ENCODE measurements around the gene TEX261.
A peak's percentile ranks its signal among the peaks of the same experiment; 100 is the strongest.

DNA sequence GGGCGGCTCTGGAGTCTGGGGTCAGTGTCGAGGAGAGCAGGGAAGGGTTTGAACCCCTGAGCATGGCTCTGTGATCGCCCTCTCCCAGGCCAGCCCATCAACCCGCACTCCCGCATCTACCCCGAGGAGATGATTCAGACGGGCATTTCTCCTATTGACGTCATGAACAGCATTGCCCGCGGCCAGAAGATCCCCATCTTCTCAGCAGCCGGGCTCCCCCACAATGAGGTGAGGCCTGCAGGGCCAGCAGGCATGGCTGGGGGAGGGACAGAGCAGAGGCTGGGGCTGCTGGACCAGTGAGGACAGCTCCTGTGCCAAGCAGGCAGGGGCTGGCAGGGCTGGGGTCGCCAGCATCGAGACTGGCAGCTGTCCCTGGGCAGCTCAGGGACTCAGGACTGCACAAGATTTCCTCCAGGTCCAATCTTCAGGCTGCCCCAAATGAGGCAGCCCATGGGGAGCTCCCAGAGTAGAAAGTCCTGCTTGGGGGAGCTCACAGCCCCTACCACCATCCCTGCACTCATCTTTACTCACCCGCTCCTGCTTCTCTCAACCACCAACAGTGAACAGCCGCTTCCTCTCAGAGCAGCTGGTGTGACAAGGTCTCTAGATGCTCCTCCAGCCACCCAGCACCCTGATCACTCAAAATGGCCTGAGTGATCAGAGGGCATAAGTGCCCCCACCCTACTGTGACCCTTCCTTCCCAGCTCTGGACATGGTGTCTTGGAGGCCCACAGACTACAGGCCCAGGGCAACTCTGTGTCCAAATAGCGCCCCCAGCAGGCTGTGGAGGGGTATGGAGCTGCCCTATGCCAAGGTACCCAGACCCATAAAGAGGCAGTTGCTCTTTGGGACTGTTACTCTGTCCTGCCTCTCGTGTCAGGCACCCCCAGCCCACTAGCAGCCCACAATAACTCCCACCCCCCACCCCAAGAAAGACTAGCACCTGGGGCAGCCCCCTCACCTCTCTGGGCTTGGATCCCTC is 34.5 kb downstream of the TEX261 start:
- TF ChIP-seq YY1 (IDR thresholded peaks at IDR 0.05; ENCODE audit: low read depth, low read length) (no peak), RFX5 (IDR thresholded peaks at IDR 0.05; ENCODE audit: borderline replicate concordance, low read depth, low read length) (no peak), RXRA (IDR thresholded peaks at IDR 0.05; ENCODE audit: insufficient read depth, low read depth, low read length) (no peak), POLR2A (IDR thresholded peaks at IDR 0.05; ENCODE audit: control extremely low read depth in 1 of 2, low read depth in 2 of 2, low read length in 2 of 2) (no peak), CBX8 (IDR thresholded peaks at IDR 0.05; ENCODE audit: borderline replicate concordance, low read depth, low read length) (no peak)
- TF ChIP-seq, protein P1, sequence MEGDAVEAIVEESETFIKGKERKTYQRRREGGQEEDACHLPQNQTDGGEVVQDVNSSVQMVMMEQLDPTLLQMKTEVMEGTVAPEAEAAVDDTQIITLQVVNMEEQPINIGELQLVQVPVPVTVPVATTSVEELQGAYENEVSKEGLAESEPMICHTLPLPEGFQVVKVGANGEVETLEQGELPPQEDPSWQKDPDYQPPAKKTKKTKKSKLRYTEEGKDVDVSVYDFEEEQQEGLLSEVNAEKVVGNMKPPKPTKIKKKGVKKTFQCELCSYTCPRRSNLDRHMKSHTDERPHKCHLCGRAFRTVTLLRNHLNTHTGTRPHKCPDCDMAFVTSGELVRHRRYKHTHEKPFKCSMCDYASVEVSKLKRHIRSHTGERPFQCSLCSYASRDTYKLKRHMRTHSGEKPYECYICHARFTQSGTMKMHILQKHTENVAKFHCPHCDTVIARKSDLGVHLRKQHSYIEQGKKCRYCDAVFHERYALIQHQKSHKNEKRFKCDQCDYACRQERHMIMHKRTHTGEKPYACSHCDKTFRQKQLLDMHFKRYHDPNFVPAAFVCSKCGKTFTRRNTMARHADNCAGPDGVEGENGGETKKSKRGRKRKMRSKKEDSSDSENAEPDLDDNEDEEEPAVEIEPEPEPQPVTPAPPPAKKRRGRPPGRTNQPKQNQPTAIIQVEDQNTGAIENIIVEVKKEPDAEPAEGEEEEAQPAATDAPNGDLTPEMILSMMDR (IDR thresholded peaks at IDR 0.05; ENCODE audit: control extremely low read depth in 1 of 3, insufficient read depth in 1 of 3, low read depth in 1 of 3, low read length in 3 of 3): peak in 2 of 3 experiments; percentile 76 to 77; a peak in 3 of 4 replicates

Data from H1 (cell line).